ENCODE results near the gene CENPP. TPM values are rescaled to one million over a fixed set of nuclear protein-coding genes. Genes with fewer than 3 reads are reported as not detected.

CENPP gene
- total RNA-seq, 1 experiment from 2014 or later: 14.3 TPM

GRCh38 chr9:92528522-92528849 lies 202.7 kb downstream of the CENPP start:
- Mint-ChIP-seq H3K27me3 (ENCODE audit: low read depth) (no peaks in the 10 kb centered on the region), H3K27ac (no peak overlapping the region), H3K4me1 (no peaks in the 10 kb centered on the region), H3K9me3 (no peaks in the 10 kb centered on the region), H3K4me3 (no peak overlapping the region), H3K36me3 (no peaks in the 10 kb centered on the region)
- DNase-seq (ENCODE audit: low spot score) (no peak), ATAC-seq (no peak)
- ChIA-PET CTCF (no interaction called here), POLR2A (no interaction called here)
- no peak for TF ChIP-seq KAT7 (CRISPR knock-in tag; IDR thresholded peaks at IDR 0.05; ENCODE audit: borderline replicate concordance)

- H3K27me3 Mint-ChIP-seq (ENCODE audit: low read depth): no peaks in the 10 kb centered on the region
- H3K27ac Mint-ChIP-seq: no peak overlapping the region
- TF ChIP-seq KAT7 (CRISPR knock-in tag; IDR thresholded peaks at IDR 0.05; ENCODE audit: borderline replicate concordance) (no peak), PREB (CRISPR knock-in tag; IDR thresholded peaks at IDR 0.05; ENCODE audit: borderline replicate concordance) (no peak), ZBTB21 (CRISPR knock-in tag; IDR thresholded peaks at IDR 0.05; ENCODE audit: borderline replicate concordance) (no peak), ESRRA (CRISPR knock-in tag; IDR thresholded peaks at IDR 0.05; ENCODE audit: borderline replicate concordance) (no peak), USF2 (CRISPR knock-in tag; IDR thresholded peaks at IDR 0.05) (no peak)
- no peak overlapping the region for H3K4me3 Mint-ChIP-seq
- H3K9me3 Mint-ChIP-seq: no peaks in the 10 kb centered on the region
- POLR2A ChIA-PET: no interaction called here
- no peaks in the 10 kb centered on the region for H3K4me1 Mint-ChIP-seq
- H3K36me3 Mint-ChIP-seq: no peaks in the 10 kb centered on the region
- CTCF ChIA-PET: no interaction called here
- ATAC-seq: no peak
- no peak for DNase-seq (ENCODE audit: low spot score)
Measured at GRCh38 chr9:92529124-92529523, 203.4 kb downstream of the CENPP start.

GRCh38 chr9:92530893-92531292 lies 205.1 kb downstream of the CENPP start:
- Mint-ChIP-seq H3K36me3 (no peaks in the 10 kb centered on the region), H3K27ac (no peak overlapping the region), H3K4me1 (peaks cover 4% of the 10 kb centered on the region), H3K9me3 (no peaks in the 10 kb centered on the region), H3K27me3 (ENCODE audit: low read depth) (no peaks in the 10 kb centered on the region), H3K4me3 (no peak overlapping the region)
- ChIA-PET POLR2A (no interaction called here), CTCF (no interaction called here)
- TF ChIP-seq E2F1 (CRISPR knock-in tag; IDR thresholded peaks at IDR 0.05) (no peak), FOXP1 (CRISPR knock-in tag; IDR thresholded peaks at IDR 0.05; ENCODE audit: borderline replicate concordance) (no peak), NR3C1 (CRISPR knock-in tag; conservative IDR thresholded peaks at IDR 0.05; ENCODE audit: low read depth) (no peak), E2F5 (CRISPR knock-in tag; IDR thresholded peaks at IDR 0.05) (no peak), JAZF1 (CRISPR knock-in tag; IDR thresholded peaks at IDR 0.05) (no peak), TP53 (CRISPR knock-in tag; IDR thresholded peaks at IDR 0.05) (no peak), CDX4 (CRISPR knock-in tag; IDR thresholded peaks at IDR 0.05; ENCODE audit: borderline replicate concordance) (no peak), GABPB1 (CRISPR knock-in tag; IDR thresholded peaks at IDR 0.05) (no peak), ZBTB21 (CRISPR knock-in tag; IDR thresholded peaks at IDR 0.05; ENCODE audit: borderline replicate concordance) (no peak), AR (CRISPR knock-in tag; IDR thresholded peaks at IDR 0.05) (no peak), ELF4 (CRISPR knock-in tag; IDR thresholded peaks at IDR 0.05; ENCODE audit: low read depth) (no peak), ZNF263 (CRISPR knock-in tag; IDR thresholded peaks at IDR 0.05; ENCODE audit: low read depth) (no peak), TEAD4 (CRISPR knock-in tag; IDR thresholded peaks at IDR 0.05) (no peak), TEAD1 (CRISPR knock-in tag; IDR thresholded peaks at IDR 0.05) (no peak), FOXJ3 (CRISPR knock-in tag; IDR thresholded peaks at IDR 0.05; ENCODE audit: borderline replicate concordance) (no peak), ERG (CRISPR knock-in tag; IDR thresholded peaks at IDR 0.05) (no peak), OVOL2 (CRISPR knock-in tag; IDR thresholded peaks at IDR 0.05; ENCODE audit: borderline replicate concordance) (no peak), SMAD3 (CRISPR knock-in tag; IDR thresholded peaks at IDR 0.05; ENCODE audit: borderline replicate concordance) (no peak), ZSCAN18 (CRISPR knock-in tag; IDR thresholded peaks at IDR 0.05) (no peak)
- ATAC-seq (no peak), DNase-seq (ENCODE audit: low spot score) (no peak)
